Measurements from ENCODE around the gene GLB1L3. TPM values are rescaled to one million over a fixed set of nuclear protein-coding genes. Genes with fewer than 3 reads are reported as not detected.
"Not testable (repeated sequence)": the region's sequence is repeated elsewhere in the genome, so short reads cannot be mapped to it uniquely, and the experiment has no call there.

The GLB1L3 gene
- total RNA-seq, 1 donor from 2014 or later = 16.5 TPM

DNA sequence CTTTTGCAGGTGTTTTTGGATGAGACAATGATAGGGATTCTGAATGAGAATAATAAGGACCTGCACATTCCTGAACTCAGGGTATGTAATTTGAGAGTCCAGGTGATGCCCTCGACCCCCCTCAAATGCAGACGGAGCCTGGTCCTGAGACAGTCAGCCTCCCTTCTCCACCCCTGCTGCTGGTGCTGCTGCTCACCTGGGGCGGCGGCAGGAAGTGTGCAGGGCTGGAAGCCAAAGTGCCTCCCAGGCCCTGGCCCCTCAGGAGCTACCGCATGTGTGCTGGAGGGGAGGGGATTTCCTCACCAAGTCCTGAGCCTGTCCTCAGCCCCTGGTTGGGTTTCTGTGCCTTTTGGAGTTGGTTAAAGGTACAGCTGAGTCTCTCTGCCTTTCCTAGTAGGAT, 36.6 kb downstream of the GLB1L3 start:
- no peak overlapping the region for H3K27ac Mint-ChIP-seq (ENCODE audit: unreplicated experiment)
- TF ChIP-seq, protein P1, sequence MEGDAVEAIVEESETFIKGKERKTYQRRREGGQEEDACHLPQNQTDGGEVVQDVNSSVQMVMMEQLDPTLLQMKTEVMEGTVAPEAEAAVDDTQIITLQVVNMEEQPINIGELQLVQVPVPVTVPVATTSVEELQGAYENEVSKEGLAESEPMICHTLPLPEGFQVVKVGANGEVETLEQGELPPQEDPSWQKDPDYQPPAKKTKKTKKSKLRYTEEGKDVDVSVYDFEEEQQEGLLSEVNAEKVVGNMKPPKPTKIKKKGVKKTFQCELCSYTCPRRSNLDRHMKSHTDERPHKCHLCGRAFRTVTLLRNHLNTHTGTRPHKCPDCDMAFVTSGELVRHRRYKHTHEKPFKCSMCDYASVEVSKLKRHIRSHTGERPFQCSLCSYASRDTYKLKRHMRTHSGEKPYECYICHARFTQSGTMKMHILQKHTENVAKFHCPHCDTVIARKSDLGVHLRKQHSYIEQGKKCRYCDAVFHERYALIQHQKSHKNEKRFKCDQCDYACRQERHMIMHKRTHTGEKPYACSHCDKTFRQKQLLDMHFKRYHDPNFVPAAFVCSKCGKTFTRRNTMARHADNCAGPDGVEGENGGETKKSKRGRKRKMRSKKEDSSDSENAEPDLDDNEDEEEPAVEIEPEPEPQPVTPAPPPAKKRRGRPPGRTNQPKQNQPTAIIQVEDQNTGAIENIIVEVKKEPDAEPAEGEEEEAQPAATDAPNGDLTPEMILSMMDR (IDR thresholded peaks at IDR 0.05; ENCODE audit: unreplicated experiment) = no peak
- no peaks in the 10 kb centered on the region for H3K9me3 Mint-ChIP-seq (ENCODE audit: unreplicated experiment)
- peaks cover 8% of the 10 kb centered on the region for H3K36me3 Mint-ChIP-seq (ENCODE audit: low read depth, unreplicated experiment)
- DNase-seq (ENCODE audit: low spot score) = no peak
- H3K27me3 Mint-ChIP-seq (ENCODE audit: unreplicated experiment) = no peaks in the 10 kb centered on the region
- H3K4me3 Mint-ChIP-seq (ENCODE audit: unreplicated experiment) = no peak overlapping the region
- no peaks in the 10 kb centered on the region for H3K4me1 Mint-ChIP-seq (ENCODE audit: unreplicated experiment)

DNA sequence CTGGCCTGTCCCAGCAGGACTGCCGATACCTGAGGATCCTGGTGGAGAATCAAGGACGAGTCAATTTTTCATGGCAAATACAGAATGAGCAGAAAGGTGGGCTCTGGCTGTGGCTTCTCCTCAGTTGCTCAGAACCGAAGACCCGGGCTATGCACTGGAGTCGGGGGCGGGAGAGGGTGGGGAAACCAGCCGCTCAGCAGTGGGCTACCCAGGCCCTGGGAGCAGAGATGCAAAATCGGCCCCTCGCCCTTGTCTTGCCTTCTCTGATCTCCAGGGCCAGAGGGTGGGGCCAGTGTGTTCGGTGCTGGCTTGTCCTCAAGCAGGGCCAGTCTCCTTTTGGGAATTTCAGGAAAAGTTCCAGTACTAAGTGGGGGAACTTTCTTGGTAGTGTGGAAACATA, 37.2 kb downstream of the GLB1L3 start:
- peaks cover 8% of the 10 kb centered on the region for H3K36me3 Mint-ChIP-seq (ENCODE audit: low read depth, unreplicated experiment)
- no peak overlapping the region for H3K4me3 Mint-ChIP-seq (ENCODE audit: unreplicated experiment)
- H3K27ac Mint-ChIP-seq (ENCODE audit: unreplicated experiment) = no peak overlapping the region
- DNase-seq (ENCODE audit: low spot score) = no peak
- no peaks in the 10 kb centered on the region for H3K27me3 Mint-ChIP-seq (ENCODE audit: unreplicated experiment)
- TF ChIP-seq, protein P1 (IDR thresholded peaks at IDR 0.05; ENCODE audit: unreplicated experiment) = no peak
- no peaks in the 10 kb centered on the region for H3K4me1 Mint-ChIP-seq (ENCODE audit: unreplicated experiment)
- H3K9me3 Mint-ChIP-seq (ENCODE audit: unreplicated experiment) = no peaks in the 10 kb centered on the region

DNA sequence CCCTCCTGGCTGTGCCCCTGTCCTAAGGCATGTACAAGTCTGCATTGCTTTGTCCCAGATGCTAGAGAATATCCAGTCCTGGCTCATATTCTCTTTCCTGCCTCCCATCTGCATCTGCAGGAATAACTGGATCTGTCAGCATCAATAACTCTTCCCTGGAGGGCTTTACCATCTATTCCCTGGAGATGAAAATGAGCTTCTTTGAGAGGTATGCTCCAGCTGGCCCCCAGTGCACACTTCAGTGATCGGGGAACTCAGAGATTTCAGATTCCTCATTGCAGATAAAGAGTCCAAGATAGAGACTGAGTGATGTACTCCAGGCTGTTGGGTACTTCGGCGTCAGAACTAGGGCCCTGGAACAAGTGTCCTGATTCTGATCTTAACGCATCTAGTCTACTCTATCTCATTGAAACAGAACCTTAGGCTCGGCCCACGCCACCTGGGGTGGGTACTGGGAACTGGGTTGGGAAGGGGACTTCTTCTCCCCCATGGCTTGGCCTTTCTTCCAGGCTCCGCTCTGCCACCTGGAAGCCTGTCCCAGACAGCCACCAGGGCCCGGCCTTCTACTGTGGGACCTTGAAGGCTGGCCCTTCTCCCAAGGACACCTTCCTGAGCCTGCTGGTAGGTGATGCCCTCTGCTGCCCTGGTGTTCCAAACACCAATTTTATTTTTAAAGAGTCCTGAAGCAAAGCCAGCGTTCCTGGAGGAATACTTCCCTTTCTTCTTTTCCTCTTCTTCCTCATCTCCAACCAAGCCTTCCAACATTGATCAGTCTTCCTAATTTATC, 37.8 kb downstream of the GLB1L3 start:
- Mint-ChIP-seq H3K27me3 (ENCODE audit: unreplicated experiment) (no peaks in the 10 kb centered on the region), H3K36me3 (ENCODE audit: low read depth, unreplicated experiment) (peaks cover 4% of the 10 kb centered on the region)
- DNase-seq (ENCODE audit: low spot score) = no peak

GRCh38 chr11:134317103-134317502, 40.9 kb downstream of the GLB1L3 start:
- Mint-ChIP-seq H3K27ac (ENCODE audit: unreplicated experiment) (no peak overlapping the region), H3K4me1 (ENCODE audit: unreplicated experiment) (no peaks in the 10 kb centered on the region), H3K4me3 (ENCODE audit: unreplicated experiment) (no peak overlapping the region), H3K36me3 (ENCODE audit: low read depth, unreplicated experiment) (peaks cover 23% of the 10 kb centered on the region), H3K27me3 (ENCODE audit: unreplicated experiment) (no peaks in the 10 kb centered on the region), H3K9me3 (ENCODE audit: unreplicated experiment) (no peaks in the 10 kb centered on the region)
- no peak for DNase-seq (ENCODE audit: low spot score)
- TF ChIP-seq, protein P1 (IDR thresholded peaks at IDR 0.05; ENCODE audit: unreplicated experiment) = no peak

More for the DNA sequence above, 37.8 kb downstream of the GLB1L3 start:
- no peak overlapping the region for H3K4me3 Mint-ChIP-seq (ENCODE audit: unreplicated experiment)
- no peaks in the 10 kb centered on the region for H3K4me1 Mint-ChIP-seq (ENCODE audit: unreplicated experiment)
- H3K27ac Mint-ChIP-seq (ENCODE audit: unreplicated experiment) = no peak overlapping the region
- TF ChIP-seq, protein P1 (IDR thresholded peaks at IDR 0.05; ENCODE audit: unreplicated experiment) = no peak
- H3K9me3 Mint-ChIP-seq (ENCODE audit: unreplicated experiment) = no peaks in the 10 kb centered on the region

- not testable (repeated sequence) for DNase-seq (ENCODE audit: low spot score); H3K4me1 Mint-ChIP-seq (ENCODE audit: unreplicated experiment); H3K4me3 Mint-ChIP-seq (ENCODE audit: unreplicated experiment); H3K27ac Mint-ChIP-seq (ENCODE audit: unreplicated experiment); H3K27me3 Mint-ChIP-seq (ENCODE audit: unreplicated experiment); H3K9me3 Mint-ChIP-seq (ENCODE audit: unreplicated experiment)
- peaks cover 23% of the 10 kb centered on the region for H3K36me3 Mint-ChIP-seq (ENCODE audit: low read depth, unreplicated experiment)
These were observed 45.2 kb downstream of the GLB1L3 start for GRCh38 chr11:134321373-134321772.

Measured in endothelial cell (in vitro differentiated cells).